Uterus (tissue), 4 donors: Measurements from ENCODE around the gene UNC119. TPM values are rescaled to one million over a fixed set of nuclear protein-coding genes. Genes with fewer than 3 reads are reported as not detected.

Experiments used
- DNase-seq, 2 donors: peaks; one replicate each; pipeline ENCODE4 v3.0.0-alpha.2; 2019 to 2020
- H3K27ac ChIP-seq, 2 donors: fragments of 200-600 bp; sonication (generic); 1 replicate in 1 of 2; 2 replicates in 1 of 2; pipeline ENCODE4 v1.5.1; 2016 to 2018
- H3K27me3 ChIP-seq, 2 donors: fragments of 200-600 bp; sonication (generic); one replicate each; pipeline ENCODE4 v1.5.1; 2018 to 2019; ENCODE audit warnings: control low read depth in 1 of 2
- H3K36me3 ChIP-seq, 2 donors: fragments of 200-600 bp; sonication (generic); one replicate each; pipeline ENCODE4 v1.5.1; 2019; ENCODE audit warnings: control low read depth in 1 of 2
- H3K4me1 ChIP-seq, 2 donors: fragments of 200-600 bp; sonication (generic); one replicate each; pipeline ENCODE4 v1.5.1; 2018 to 2019; ENCODE audit warnings: control low read depth in 1 of 2
- H3K4me3 ChIP-seq, 2 donors: fragments of 200-600 bp; sonication (generic); 1 replicate in 1 of 2; 2 replicates in 1 of 2; pipeline ENCODE4 v1.5.1; 2018 to 2019; ENCODE audit warnings: mild to moderate bottlenecking in 1 of 2
- H3K9me3 ChIP-seq, 2 donors: fragments of 200-600 bp; sonication (generic); one replicate each; pipeline ENCODE4 v1.5.1; 2019; ENCODE audit warnings: control low read depth in 1 of 2
- POLR2A ChIP-seq, 2 donors: fragments of 450-650 bp; IDR thresholded peaks; one replicate each; pipeline ENCODE4 v1.6.1; 2016; ENCODE audit warnings: antibody characterized with exemption in 2 of 2, mild to moderate bottlenecking in 1 of 2, moderate library complexity in 1 of 2
- intact Hi-C: fragments of 100-400 bp; cut with DNase I; formaldehyde crosslinking; loops from one replicate; pipeline ENCODE4 v1.15.1; 2023; ENCODE audit warnings: low total_unique reads
- total RNA-seq, 4 donors: library from RNA; depleted of rRNA in 3 of 4; stranded (reverse); fragments of >200 nt in 3 of 4; gene quantifications; one replicate each; pipeline versions ENCODE4 v1.1.0 to v1.2.4, GENCODE V29; 2014 to 2023
- TF ChIP-seq, protein P1 (sequence below), 4 experiments: fragments of 200-600 bp in 2 of 4; fragments of 450-650 bp in 2 of 4; sonication (generic) in 2 of 4; IDR thresholded peaks; one replicate each; pipeline ENCODE4 v1.5.1; 2016 to 2019; ENCODE audit warnings: antibody characterized with exemption in 4 of 4, mild to moderate bottlenecking in 2 of 4, moderate library complexity in 1 of 4
- donor health status: DM: yes; HTN: yes; CAD: no.

The UNC119 gene
- total RNA-seq, 4 donors from 2014 or later = 4.1 to 28.5 (median 21.6) TPM

DNA sequence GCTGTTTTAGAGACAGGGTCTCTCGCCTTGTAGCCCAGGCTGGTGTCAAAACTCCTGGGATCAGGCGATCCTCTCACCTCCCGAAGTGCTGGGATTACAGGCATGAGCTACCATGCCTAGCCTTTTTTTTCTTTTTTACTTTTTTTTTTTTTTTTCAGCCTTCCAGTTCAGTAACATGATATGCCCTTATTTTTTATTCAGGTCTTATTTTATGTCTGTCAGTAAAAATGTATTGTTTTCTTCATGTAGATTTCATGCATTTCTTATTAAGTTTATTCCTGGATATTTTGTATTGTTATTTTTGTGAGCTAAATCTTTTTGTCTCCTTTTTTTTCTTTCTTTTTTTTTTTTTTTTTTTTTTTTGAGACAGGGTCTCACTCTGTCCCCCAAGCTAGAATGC, 49.0 kb downstream of the UNC119 start:
- no peak for DNase-seq
- intact Hi-C loops = no loop called here
- Histone ChIP-seq H3K9me3 (no peaks in the 10 kb centered on the region), H3K27me3 (peaks cover 0 to 4% of the 10 kb centered on the region in 2 donors), H3K4me1 (no peaks in the 10 kb centered on the region), H3K36me3 (no peaks in the 10 kb centered on the region), H3K27ac (no peak overlapping the region), H3K4me3 (no peak overlapping the region)
- TF ChIP-seq POLR2A (IDR thresholded peaks at IDR 0.05) = no peak
- TF ChIP-seq, protein P1, sequence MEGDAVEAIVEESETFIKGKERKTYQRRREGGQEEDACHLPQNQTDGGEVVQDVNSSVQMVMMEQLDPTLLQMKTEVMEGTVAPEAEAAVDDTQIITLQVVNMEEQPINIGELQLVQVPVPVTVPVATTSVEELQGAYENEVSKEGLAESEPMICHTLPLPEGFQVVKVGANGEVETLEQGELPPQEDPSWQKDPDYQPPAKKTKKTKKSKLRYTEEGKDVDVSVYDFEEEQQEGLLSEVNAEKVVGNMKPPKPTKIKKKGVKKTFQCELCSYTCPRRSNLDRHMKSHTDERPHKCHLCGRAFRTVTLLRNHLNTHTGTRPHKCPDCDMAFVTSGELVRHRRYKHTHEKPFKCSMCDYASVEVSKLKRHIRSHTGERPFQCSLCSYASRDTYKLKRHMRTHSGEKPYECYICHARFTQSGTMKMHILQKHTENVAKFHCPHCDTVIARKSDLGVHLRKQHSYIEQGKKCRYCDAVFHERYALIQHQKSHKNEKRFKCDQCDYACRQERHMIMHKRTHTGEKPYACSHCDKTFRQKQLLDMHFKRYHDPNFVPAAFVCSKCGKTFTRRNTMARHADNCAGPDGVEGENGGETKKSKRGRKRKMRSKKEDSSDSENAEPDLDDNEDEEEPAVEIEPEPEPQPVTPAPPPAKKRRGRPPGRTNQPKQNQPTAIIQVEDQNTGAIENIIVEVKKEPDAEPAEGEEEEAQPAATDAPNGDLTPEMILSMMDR (IDR thresholded peaks at IDR 0.05) = no peak

DNA sequence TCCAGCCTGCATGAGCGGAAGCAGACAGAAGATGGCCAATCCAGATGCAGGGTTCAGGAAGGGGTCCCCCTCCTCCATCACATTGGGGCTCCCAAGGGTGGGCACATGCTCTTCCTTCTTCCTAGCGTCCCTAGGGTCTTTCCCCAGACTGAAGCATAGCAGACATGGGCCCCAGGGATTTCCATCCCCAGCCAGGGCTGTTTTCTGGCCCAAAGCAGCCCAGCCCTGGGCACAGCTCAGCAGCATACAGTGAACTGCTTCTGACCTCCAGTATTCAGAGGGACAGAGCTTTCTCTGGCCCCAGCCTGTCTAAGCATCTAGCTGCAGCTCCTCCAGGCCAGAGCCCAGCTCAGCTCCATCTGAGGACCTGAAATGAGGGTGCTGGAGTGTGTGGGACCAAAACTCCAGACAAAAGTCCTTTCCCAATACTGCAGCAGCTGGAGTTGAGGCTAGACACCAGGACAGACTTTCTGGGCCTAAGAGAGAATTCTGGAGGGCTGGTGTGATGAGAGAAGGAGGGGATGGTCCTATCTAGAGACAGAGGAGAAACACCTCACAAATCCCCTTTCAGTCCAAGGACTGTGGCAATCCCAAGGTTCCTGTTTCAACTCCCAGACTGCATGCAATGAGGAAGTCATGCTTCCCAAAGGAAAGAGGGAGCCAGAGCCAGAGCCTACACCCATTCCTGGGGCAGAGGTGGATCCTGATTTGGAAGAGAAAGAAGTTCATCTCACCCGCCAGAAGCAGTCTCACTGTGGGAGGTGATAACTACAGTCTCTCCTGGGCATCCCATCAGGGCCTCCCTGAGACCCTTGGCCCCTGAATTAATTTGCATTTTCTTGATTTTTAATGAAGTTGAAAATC, 50.8 kb downstream of the UNC119 start:
- intact Hi-C loops = no loop called here
- no peak overlapping the region for H3K4me3 ChIP-seq
- no peaks in the 10 kb centered on the region for H3K4me1 ChIP-seq
- DNase-seq = no peak
- TF ChIP-seq POLR2A (IDR thresholded peaks at IDR 0.05) = no peak
- H3K36me3 ChIP-seq = no peaks in the 10 kb centered on the region
- H3K27ac ChIP-seq = no peak overlapping the region
- no peaks in the 10 kb centered on the region for H3K27me3 ChIP-seq
- H3K9me3 ChIP-seq = no peaks in the 10 kb centered on the region

DNA sequence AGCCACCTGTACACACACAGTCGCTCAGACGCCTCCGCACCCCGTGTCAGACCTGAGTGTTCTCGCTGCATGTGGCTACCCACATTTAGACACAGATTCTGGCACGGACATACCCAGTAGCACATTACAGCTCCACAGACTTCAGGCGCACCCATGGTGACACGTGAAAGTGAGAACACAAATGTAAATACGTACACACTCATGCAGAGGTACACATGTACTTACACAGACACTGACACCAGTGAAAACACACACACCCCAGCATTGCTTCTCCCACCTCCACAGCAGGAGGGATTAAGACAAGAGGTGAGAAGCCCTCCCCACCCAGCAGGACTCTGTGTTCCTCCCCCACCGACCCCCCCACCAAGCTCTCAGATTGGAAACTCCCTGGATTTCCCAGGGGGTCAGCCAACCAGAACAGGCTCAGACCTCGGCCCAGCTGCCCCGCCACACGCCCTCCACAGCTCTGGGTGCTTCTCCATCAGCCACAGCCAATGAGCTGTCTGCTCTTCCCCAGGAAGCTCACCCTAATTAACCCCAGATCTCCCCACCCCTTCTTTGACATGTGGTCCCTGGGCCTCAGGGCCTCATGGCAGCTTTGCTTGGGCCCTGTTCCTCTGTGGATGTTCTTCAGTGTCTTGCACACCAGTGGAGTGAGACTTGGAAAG, 51.6 kb downstream of the UNC119 start:
- H3K9me3 ChIP-seq = no peaks in the 10 kb centered on the region
- DNase-seq = no peak
- H3K27me3 ChIP-seq = no peaks in the 10 kb centered on the region
- no peaks in the 10 kb centered on the region for H3K36me3 ChIP-seq
- H3K4me3 ChIP-seq = no peak overlapping the region
- intact Hi-C loops = no loop called here
- H3K27ac ChIP-seq = no peak overlapping the region
- no peaks in the 10 kb centered on the region for H3K4me1 ChIP-seq
- TF ChIP-seq, protein P1 (IDR thresholded peaks at IDR 0.05) = no peak

DNA sequence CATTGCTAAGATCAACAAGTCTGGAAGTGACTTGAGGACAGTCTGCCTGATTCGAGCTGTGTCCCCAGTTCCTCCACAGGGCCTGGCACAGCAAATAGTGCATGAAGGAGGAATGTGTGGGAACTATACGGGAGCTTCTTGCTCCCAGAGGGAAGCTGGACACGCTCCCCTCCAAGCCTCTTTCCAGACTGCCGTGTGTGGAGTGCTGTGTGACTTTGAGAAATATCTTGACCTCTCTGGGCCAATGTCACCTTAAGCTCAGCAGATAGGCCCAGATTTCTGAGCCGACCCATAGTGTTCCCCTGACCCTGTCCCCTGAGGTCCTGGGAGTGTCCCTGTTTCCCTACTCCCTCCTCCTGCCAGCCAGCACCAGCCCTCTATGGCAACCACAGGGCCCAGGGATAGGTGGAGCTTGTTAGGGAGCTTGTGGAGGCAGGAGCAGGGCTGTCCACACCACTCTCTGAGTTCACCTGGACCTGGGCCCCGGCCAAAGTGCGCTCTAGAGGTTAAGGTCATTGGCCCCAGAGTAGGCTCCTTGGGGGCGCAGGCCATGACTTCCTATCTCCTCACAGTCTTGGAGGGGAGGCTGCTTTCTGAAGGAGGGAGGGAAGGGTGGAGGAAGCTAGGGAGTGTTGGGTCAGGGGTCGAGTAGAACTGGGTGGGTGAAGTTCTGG, 52.6 kb downstream of the UNC119 start:
- TF ChIP-seq, protein P1 (IDR thresholded peaks at IDR 0.05) = no peak
- TF ChIP-seq POLR2A (IDR thresholded peaks at IDR 0.05) = no peak
- H3K9me3 ChIP-seq = no peaks in the 10 kb centered on the region
- no peaks in the 10 kb centered on the region for H3K4me1 ChIP-seq
- DNase-seq = no peak
- no peak overlapping the region for H3K27ac ChIP-seq
- H3K27me3 ChIP-seq = no peaks in the 10 kb centered on the region
- H3K36me3 ChIP-seq = no peaks in the 10 kb centered on the region
- intact Hi-C loops = no loop called here
- no peak overlapping the region for H3K4me3 ChIP-seq

DNA sequence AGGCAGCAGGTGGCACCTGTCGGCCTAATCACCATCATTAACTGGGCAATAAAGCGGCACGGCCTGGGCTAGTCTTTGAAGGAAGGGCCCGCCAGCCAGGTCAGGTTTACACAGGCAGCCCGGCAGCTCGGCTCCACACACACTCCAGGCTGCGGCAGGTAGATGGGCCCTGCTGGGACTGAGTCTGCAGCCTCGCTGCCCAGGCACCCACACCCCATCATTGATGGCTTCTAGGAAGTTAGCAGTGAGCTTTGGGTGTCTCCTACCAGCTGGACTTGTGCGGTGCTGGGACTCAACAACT, 53.1 kb downstream of the UNC119 start:
- TF ChIP-seq, protein P1 (IDR thresholded peaks at IDR 0.05) = no peak
- TF ChIP-seq POLR2A (IDR thresholded peaks at IDR 0.05) = no peak
- intact Hi-C loops = no loop called here

More for the DNA sequence above, 53.1 kb downstream of the UNC119 start:
- no peak overlapping the region for H3K4me3 ChIP-seq
- no peaks in the 10 kb centered on the region for H3K9me3 ChIP-seq
- no peaks in the 10 kb centered on the region for H3K4me1 ChIP-seq
- H3K36me3 ChIP-seq = no peaks in the 10 kb centered on the region
- DNase-seq = no peak
- H3K27me3 ChIP-seq = no peaks in the 10 kb centered on the region
- H3K27ac ChIP-seq = no peak overlapping the region
